Myometrial cell (primary cell): ENCODE data around the gene ELP5. TPM values are rescaled to one million over a fixed set of nuclear protein-coding genes. Genes with fewer than 3 reads are reported as not detected.

Source experiments
- total RNA-seq: library from RNA; depleted of rRNA; stranded (reverse); fragments of >200 nt; gene quantifications from 2 replicates; pipeline ENCODE4 v1.2.3, GENCODE V29; 2015

The ELP5 gene, protein sequence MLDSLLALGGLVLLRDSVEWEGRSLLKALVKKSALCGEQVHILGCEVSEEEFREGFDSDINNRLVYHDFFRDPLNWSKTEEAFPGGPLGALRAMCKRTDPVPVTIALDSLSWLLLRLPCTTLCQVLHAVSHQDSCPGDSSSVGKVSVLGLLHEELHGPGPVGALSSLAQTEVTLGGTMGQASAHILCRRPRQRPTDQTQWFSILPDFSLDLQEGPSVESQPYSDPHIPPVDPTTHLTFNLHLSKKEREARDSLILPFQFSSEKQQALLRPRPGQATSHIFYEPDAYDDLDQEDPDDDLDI
- total RNA-seq: 38.6 and 43.2 TPM in 2 replicates

DNA sequence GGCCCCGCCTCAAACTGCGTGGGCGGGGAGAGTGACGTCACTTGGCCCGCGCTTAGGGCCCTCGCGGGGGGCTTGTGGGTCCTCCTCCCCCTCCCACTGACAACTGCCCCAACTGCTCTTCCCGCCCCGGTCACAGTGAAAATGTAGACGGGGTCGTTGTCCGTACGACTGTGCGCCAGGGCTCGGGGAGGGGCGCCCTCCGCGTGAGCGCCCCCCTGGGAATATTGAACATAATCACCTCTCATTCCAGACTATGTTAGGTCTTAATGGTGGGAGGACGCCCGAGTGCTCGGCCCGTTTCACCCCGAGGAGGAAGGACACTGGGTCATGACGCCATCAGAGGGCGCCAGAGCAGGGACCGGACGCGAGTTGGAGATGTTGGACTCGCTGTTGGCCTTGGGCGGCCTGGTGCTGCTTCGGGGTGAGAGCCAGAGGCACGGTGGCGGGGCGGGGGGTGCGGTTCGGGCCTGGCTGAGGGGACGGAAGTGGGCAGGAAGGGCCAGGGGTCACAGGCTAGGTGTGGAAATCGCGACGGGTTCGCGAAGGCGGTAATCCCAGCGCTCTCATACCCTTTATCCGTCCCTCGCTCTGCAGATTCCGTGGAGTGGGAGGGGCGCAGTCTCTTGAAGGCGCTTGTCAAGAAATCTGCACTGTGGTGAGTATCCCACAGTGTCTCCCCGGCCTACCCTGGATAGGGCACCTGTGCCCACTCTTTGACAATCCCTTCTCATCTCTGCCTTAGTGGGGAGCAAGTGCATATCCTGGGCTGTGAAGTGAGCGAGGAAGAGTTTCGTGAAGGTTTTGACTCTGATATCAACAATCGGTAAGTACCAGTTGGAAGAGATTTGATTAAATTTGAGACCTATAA is at the start of gene ELP5:
TSS of gene ELP5 (plus strand) at position 40 of the 868 bp plus-strand sequence. CDS start at position 376, 336 bp downstream.

DNA sequence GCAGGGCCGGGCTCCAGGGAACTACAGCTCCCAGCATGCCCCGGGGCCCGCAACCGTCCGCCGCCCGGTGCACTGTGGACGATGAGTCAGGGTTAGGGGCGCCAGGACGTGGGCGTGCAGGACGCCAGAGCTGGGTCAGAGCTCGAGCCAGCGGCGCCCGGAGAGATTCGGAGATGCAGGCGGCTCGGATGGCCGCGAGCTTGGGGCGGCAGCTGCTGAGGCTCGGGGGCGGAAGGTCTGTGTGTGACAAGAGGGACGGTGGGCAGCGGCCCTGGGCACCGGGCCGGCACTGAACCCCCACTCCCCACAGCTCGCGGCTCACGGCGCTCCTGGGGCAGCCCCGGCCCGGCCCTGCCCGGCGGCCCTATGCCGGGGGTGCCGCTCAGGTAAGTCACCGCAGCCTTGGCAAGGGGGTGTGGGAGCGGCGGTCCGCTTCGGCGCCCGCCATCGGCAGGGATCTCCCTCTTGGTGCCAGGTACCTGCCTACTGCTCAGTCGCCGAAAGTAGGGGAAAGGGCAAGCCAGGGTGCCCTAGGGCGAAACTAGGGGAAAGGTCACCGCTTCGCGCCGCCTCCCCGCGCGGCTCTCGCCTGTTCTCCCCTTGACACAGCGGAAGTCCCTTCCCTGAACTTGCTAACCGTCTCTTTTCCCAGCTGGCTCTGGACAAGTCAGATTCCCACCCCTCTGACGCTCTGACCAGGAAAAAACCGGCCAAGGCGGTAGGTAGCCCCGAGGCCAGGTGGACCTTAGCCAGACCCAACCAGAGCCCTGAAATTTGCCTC is 32.0 kb upstream of the ELP5 start, which contains the start of the genes ACADVL and DLG4:
TSS of gene ACADVL (plus strand) at position 127 of the 781 bp plus-strand sequence. CDS start at position 174, 47 bp downstream.
TSS of gene DLG4 (minus strand) at position 25 of the 781 bp plus-strand sequence.

DNA sequence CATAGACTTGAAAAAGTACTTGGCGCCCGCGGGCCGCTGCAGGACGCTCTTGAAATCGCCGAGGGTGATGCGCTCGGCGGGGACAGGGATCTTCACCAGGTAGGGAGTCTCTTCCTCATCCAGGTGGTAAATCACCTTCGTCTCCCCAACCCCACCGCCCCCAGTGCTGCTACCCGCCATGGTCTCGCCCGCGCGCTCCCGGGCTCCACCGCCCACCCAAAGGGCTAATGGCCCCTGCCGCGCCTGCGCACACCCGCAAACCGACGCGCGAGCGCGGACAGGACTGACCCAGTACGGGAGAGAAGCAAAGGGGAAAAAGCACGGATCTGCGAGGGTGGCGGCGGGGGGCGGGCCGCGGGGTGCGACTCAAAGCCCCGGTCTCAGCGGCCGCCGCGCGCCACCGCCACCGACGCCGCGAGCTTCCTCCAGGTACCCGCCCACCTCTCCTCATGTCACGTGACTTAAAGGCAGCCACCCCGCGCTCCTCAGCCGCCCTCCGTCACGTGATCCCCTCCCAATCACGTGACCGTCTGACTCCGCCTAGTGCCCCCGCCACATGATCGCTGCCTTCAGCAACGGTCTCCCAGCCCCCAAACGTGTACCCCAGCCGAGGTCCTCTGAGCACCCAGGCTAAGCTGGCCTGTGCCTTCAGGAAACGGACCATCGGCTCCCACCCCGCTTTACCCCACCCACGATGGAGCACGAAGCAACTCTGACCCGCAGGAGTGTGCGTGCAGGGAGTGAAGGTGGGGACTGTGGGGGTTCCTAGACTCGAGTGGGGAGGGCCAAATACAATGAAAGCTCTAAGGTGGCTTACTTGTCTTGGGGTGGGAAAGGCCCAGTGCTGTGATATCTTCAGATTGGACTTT is 17.7 kb upstream of the ELP5 start, which contains the start of gene DVL2:
TSS of gene DVL2 (minus strand) at position 435 of the 869 bp plus-strand sequence. CDS start at position 180, 255 bp downstream.

DNA sequence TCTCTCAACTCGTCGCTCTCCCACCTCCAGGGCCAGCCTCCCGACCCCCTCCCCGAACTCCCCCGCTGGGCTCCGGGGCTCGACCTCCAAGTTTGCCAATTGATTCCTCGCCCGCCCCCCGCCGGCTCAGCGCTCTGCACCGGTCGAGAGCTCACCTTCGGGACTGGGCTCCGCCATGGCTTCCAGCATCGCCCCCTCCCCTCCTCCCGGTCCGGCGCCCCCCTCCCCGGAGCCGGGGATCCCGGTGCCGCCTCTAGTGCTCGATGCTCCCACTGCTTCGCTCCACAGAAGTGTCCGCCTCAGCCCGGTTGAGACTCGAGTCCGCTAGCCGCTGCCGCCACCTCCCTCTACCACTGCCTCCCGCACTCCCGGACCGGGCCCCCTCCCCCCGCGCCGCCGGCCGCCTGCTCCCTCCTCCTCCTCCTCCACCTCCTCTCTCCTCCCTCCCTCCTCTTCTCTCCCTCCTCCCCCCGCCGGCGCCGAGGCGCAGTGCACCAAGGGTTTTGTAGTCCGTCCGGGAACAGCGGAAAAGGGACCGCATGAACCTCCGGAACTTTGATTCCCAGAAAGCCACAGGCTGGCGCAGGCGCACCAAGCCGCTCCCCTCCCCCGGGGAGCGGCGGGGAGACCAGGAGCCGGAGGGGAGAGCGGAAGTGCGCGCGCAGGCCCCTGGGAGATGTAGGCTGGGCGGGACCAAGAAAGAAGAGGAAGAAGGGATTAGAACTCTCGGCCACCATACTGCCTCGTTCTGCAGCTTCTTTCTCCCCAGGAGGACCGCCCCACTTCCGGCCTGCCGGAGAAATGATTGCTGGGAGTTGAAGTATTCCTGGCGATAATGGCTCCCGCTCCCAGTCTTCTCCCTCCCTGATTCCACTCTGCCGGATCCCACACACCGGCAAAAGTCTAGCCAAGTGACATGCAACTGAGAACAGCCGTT is 12.7 kb upstream of the ELP5 start, which contains the start of gene PHF23:
TSS of gene PHF23 (minus strand) at position 367 of the 937 bp plus-strand sequence. CDS start at position 189, 178 bp downstream.

DNA sequence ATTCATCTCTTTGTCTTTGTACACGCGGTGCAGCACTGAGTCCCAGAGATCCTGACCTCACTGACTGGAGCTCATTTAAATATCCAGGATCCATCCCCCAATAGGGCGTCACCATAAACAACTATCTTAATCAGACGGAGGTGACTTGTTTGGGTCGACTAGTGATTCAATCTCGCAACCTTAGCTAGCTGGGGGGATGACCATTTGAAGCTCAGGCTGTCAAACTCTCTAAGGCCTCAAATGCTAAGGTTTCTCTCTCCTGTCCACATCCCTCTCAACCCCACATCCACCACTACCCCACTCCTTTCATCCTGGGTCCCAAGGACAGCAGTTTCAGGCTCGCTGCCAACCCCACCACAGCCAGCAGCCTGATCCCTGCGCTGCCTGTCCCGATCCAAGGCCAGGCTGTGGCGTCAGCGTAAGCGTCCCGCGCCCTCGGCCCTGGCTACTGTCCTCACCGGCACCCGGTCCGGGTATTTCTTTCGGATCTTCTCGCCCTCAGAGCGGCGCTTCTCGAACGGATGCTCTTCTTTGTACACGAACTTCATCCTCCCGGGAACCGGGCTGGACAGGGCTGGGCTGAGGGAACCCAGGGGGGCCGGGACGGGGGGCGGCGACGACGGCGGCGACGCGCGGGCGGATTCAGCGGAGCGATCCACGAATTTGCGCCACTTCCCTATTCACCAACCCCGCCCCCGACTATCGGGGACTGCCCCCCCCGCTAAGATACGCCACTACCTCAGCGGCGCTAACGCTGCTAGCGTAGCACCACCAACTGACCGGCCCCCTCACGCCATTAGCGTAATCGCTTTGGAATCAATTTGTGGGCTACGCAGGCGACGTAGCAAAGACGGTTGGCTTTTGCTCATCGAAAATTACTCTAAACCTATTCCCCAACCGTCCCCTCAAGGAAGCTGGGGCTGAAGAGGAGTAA is 10.0 kb upstream of the ELP5 start, which contains the start of gene GABARAP:
TSS of gene GABARAP (minus strand) at position 667 of the 934 bp plus-strand sequence. CDS start at position 548, 119 bp downstream.

DNA sequence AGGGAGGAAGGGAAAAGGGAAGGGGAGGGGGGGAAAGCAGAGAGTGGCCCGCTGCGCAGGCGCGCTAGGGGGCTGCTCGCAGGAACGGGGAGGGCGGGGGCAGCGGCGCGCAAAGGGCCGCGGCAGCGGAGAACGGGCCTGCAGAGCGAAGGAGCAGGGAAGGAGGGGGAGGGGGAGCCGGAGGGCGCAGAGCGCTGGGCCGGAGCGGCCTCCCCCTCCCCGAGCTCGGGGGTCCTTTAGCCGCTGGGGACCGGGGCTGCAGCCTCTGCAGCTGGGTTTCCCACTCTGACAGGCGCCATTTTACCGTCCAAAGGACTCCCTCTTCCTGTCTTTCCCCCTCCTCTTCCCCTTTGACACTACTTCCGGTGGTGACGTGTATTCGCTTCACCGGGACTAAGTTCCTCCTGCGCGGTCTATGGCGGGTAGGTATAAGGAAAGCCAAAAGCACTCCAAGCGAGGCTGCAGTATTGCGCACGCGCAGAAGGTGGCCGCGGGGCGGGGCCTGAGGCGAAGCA is 297 bp upstream of the ELP5 start, which contains the start of gene CTDNEP1:
TSS of gene CTDNEP1 (minus strand) at position 74 of the 515 bp plus-strand sequence. CDS start 438 bp downstream, outside the sequence.

DNA sequence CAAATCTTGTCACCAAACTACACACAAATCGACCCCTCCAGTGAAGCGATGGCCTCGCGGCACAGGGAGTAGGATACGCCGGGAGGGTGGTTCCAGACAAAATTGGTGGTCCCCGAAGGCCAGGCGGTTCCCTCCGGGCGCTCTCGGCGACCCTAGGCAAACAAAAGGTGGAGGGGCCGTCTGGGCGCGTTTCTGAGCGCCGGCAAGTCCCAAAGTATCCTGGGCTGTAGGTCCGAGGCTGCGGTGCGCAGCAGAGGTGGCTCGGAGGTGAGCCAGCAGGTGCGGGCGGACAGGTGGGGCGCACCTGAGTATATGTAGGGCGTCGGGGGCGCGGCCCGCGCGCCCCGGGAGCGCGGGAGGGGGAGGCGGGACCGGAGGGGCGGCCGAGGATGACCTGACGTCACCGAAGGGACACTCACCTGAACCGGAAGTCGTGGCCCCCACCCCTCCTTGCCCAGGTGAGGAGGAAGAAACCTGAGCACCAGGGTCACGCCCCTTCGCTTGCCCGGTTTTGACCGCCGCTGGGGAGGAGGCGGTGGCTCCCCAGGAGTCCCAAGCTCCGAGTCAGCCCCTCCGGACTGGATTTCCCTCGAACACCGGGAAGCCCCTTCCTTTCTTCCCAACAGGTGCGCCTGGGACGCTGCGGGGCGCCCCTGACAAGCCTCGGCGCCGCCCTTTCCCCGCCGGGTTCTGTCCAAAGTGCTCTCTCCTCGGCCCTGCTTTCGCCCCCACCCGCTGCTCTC is 10.3 kb downstream of the ELP5 start, which contains the start of gene CLDN7:
TSS of gene CLDN7 (minus strand) at position 287 of the 743 bp plus-strand sequence. CDS start 435 bp downstream, outside the sequence.

DNA sequence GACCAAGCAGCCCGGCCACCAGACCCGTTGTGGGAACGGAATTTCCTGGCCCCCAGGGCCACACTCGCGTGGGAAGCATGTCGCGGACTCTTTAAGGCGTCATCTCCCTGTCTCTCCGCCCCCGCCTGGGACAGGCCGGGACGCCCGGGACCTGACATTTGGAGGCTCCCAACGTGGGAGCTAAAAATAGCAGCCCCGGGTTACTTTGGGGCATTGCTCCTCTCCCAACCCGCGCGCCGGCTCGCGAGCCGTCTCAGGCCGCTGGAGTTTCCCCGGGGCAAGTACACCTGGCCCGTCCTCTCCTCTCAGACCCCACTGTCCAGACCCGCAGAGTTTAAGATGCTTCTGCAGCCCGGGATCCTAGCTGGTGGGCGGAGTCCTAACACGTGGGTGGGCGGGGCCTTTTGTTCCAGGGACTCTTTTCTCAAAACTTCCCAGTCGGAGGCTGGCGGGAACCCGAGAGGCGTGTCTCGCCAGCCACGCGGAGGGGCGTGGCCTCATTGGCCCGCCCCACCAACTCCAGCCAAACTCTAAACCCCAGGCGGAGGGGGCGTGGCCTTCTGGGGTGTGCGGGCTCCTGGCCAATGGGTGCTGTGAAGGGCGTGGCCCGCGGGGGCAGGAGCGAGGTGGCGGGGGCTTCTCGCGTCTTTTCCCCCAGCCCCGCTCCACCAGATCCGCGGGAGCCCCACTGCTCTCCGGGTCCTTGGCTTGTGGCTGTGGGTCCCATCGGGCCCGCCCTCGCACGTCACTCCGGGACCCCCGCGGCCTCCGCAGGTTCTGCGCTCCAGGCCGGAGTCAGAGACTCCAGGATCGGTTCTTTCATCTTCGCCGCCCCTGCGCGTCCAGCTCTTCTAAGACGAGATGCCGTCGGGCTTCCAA is 29.3 kb downstream of the ELP5 start, which contains the start of gene SLC2A4:
TSS of gene SLC2A4 (plus strand) at position 645 of the 879 bp plus-strand sequence. CDS start at position 862, 217 bp downstream.

DNA sequence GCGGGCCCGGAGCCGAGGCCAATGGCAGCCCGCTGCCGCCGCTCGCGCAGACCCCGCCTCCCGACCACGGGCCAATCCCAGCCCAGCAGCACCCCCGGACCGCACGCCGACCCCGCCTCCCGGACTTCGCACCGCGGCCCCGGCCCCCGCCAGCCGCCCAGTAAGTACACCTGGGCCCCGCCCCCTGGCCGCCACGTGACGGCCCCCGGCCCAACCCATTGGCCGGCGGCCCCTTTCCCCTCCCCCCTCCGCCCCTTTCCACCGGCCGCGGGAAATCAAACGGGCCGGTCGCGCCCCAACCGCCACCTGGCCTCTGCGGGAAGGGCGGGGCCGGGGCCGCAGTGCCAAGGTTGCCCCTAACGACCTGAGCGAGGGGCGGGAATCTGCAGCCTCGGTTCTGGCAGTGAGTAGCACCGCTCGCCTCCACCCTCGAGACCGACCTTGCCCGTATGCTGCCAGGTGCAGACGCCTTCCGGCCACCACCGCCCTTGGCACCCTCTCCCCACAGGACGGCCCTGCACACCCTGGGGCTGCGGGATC is 42.7 kb downstream of the ELP5 start, which contains the start of gene YBX2:
TSS of gene YBX2 (minus strand) at position 26 of the 540 bp plus-strand sequence. CDS start 139 bp downstream, outside the sequence.

DNA sequence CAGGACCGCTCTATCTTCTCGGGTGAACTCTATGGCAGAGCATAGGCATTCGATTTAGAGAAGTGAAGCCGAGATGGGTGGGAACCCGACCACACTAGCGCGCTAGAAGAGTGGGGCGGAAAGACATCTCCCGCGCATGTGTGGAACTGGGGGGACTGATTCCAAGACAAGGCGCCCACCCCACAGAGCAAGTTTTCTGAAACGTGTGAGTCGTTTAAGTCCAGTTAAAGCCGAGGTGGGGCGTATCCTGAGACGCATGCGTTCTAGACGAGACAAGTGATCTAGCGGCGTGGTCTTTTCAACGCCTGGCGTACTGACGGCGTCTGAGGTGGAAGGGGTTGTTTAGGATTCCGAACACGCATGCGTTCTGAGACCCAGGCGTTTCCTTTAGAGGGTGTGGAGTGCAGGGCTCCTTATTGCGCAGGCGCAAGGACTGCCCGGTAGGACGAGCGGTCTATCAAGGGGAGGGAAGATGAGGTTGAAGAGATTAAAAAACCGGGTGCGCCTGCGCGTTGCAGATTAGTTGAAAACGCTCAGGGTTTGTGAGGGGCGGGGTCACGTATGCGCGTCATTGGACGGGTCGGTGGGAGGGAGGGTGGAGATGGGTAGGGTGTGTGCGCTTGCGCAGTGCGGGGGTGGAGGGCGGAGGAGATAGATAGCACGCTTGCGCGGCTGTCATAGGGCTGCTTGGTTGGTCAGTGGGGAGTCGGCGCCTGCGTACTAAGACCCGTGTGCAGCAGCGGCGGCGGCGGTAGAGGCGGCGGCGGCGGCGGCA is 55.1 kb downstream of the ELP5 start, which contains the start of gene EIF5A:
TSS of gene EIF5A (plus strand) at position 718 of the 775 bp plus-strand sequence. CDS start 2,008 bp downstream, outside the sequence.

Other genes starting within 250 kb of the ELP5 start
- gene RNASEK, start 239.6 kb upstream of the ELP5 start, total RNA-seq: 243 and 304 TPM in 2 replicates
- gene BCL6B, start 229.2 kb upstream of the ELP5 start, total RNA-seq: 0.18 and 0.58 TPM in 2 replicates
- 0.86 and 3.2 TPM in 2 replicates for gene SLC16A13, start 216.2 kb upstream of the ELP5 start, total RNA-seq
- gene SLC16A11, start 208.1 kb upstream of the ELP5 start, total RNA-seq: not detected in 2 replicates
- gene CLEC10A, start 172.0 kb upstream of the ELP5 start, total RNA-seq: not detected in 2 replicates
- gene ASGR2, start 137.4 kb upstream of the ELP5 start, total RNA-seq: not detected in 2 replicates
- 3.5 TPM in 1 of 2 replicates, not detected in the other for gene ASGR1, start 72.8 kb upstream of the ELP5 start, total RNA-seq
- 13.3 and 14.0 TPM in 2 replicates for gene DLG4, start 32.4 kb upstream of the ELP5 start, total RNA-seq
- gene ACADVL, start 32.3 kb upstream of the ELP5 start, total RNA-seq: 227 and 236 TPM in 2 replicates
- gene DVL2, start 17.7 kb upstream of the ELP5 start, total RNA-seq: 57.9 and 59.5 TPM in 2 replicates
- 31.1 and 86.7 TPM in 2 replicates for gene PHF23, start 12.8 kb upstream of the ELP5 start, total RNA-seq
- 153 and 283 TPM in 2 replicates for gene GABARAP, start 9.8 kb upstream of the ELP5 start, total RNA-seq
- 45.3 and 48.7 TPM in 2 replicates for gene CTDNEP1, start 481 bp upstream of the ELP5 start, total RNA-seq
- gene CLDN7, start 10.3 kb downstream of the ELP5 start, total RNA-seq: 60.3 and 62.3 TPM in 2 replicates
- not detected in 2 replicates for gene SLC2A4, start 29.5 kb downstream of the ELP5 start, total RNA-seq
- gene YBX2, start 42.4 kb downstream of the ELP5 start, total RNA-seq: not detected in 2 replicates
- gene EIF5A, start 55.4 kb downstream of the ELP5 start, total RNA-seq: 986 and 1,002 TPM in 2 replicates
- gene GPS2, start 63.1 kb downstream of the ELP5 start, total RNA-seq: 68.2 and 94.6 TPM in 2 replicates
- 9.2 and 11.7 TPM in 2 replicates for gene NEURL4, start 77.1 kb downstream of the ELP5 start, total RNA-seq
- gene ACAP1, start 84.3 kb downstream of the ELP5 start, total RNA-seq: 0.71 and 2.3 TPM in 2 replicates
- gene KCTD11, start 99.9 kb downstream of the ELP5 start, total RNA-seq: 15.6 and 17.5 TPM in 2 replicates
- not detected in 2 replicates for gene TMEM95, start 102.9 kb downstream of the ELP5 start, total RNA-seq
- 0.18 and 0.29 TPM in 2 replicates for gene TNK1, start 128.9 kb downstream of the ELP5 start, total RNA-seq
- gene PLSCR3, start 142.3 kb downstream of the ELP5 start, total RNA-seq: 60.4 and 85.3 TPM in 2 replicates
- gene TMEM256, start 151.9 kb downstream of the ELP5 start, total RNA-seq: 160 and 240 TPM in 2 replicates
- 18.3 and 20.2 TPM in 2 replicates for gene NLGN2, start 155.6 kb downstream of the ELP5 start, total RNA-seq
- not detected in 2 replicates for gene SPEM1, start 168.1 kb downstream of the ELP5 start, total RNA-seq
- gene SPEM2, start 173.4 kb downstream of the ELP5 start, total RNA-seq: not detected in 2 replicates
- not detected in 2 replicates for gene SPEM3, start 176.6 kb downstream of the ELP5 start, total RNA-seq
- gene TMEM102, start 183.2 kb downstream of the ELP5 start, total RNA-seq: 1.7 and 3.4 TPM in 2 replicates
- gene FGF11, start 187.3 kb downstream of the ELP5 start, total RNA-seq: 0.29 and 1.1 TPM in 2 replicates
- 3.5 and 7.1 TPM in 2 replicates for gene CHRNB1, start 192.8 kb downstream of the ELP5 start, total RNA-seq
- gene ZBTB4, start 227.4 kb downstream of the ELP5 start, total RNA-seq: 23.2 and 24.2 TPM in 2 replicates
- not detected in 2 replicates for gene SLC35G6, start 229.2 kb downstream of the ELP5 start, total RNA-seq
- 44.7 and 56.2 TPM in 2 replicates for gene POLR2A, start 232.2 kb downstream of the ELP5 start, total RNA-seq